T-helper 1 cell treated with Interleukin-12 subunit alpha and Interleukin-12 subunit beta and Interleukin-4 antibody, amounts not matched to agents 30 μg/mL and 1 μg/mL, for 36 hours (primary cell): Measurements from ENCODE around the gene HSPA1B.

Experiments
- H3K27ac Mint-ChIP-seq: one replicate; pipeline ENCODE4 v1.8.0; 2021; ENCODE audit warnings: mild to moderate bottlenecking, mixed read lengths
- H3K27me3 Mint-ChIP-seq: one replicate; pipeline ENCODE4 v1.8.0; 2021; ENCODE audit warnings: low read depth, mixed read lengths
- H3K36me3 Mint-ChIP-seq: one replicate; pipeline ENCODE4 v1.8.0; 2021; ENCODE audit warnings: low read depth, mixed read lengths
- H3K4me1 Mint-ChIP-seq: one replicate; pipeline ENCODE4 v1.8.0; 2021; ENCODE audit warnings: low read depth, mixed read lengths
- H3K4me3 Mint-ChIP-seq: one replicate; pipeline ENCODE4 v1.8.0; 2021; ENCODE audit warnings: mild to moderate bottlenecking, moderate library complexity, mixed read lengths
- H3K9me3 Mint-ChIP-seq: one replicate; pipeline ENCODE4 v1.8.0; 2021; ENCODE audit warnings: mixed read lengths

HSPA1B gene

DNA sequence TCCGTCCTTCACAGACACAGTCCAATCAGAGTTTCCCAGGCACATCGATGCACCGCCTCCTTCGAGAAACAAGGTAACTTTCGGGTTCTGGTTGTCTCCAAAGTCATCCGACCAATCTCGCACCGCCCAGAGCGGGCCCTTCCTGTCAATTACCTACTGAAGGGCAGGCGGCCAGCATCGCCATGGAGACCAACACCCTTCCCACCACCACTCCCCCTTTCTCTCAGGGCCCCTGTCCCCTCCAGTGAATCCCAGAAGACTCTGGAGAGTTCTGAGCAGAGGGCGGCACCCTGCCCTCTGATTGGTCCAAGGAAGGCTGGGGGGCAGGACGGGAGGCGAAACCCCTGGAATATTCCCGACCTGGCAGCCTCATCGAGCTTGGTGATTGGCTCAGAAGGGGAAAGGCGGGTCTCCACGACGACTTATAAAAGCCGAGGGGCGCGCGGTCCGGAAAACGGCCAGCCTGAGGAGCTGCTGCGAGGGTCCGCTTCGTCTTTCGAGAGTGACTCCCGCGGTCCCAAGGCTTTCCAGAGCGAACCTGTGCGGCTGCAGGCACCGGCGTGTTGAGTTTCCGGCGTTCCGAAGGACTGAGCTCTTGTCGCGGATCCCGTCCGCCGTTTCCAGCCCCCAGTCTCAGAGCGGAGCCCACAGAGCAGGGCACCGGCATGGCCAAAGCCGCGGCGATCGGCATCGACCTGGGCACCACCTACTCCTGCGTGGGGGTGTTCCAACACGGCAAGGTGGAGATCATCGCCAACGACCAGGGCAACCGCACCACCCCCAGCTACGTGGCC, at the start of gene HSPA1B:
TSS of gene HSPA1B (plus strand) at position 453 of the 794 bp plus-strand sequence. CDS start at position 666, 213 bp downstream.
- no peaks in the 10 kb centered on the region for H3K27me3 Mint-ChIP-seq
- peak within 1 kb of the TSS; percentile 86 for H3K4me3 Mint-ChIP-seq
- H3K9me3 Mint-ChIP-seq = no peaks in the 10 kb centered on the region
- peaks cover 4% of the 10 kb centered on the region for H3K36me3 Mint-ChIP-seq
- peaks cover 34% of the 10 kb centered on the region for H3K4me1 Mint-ChIP-seq
- peak within 1 kb of the TSS; percentile 96 for H3K27ac Mint-ChIP-seq

DNA sequence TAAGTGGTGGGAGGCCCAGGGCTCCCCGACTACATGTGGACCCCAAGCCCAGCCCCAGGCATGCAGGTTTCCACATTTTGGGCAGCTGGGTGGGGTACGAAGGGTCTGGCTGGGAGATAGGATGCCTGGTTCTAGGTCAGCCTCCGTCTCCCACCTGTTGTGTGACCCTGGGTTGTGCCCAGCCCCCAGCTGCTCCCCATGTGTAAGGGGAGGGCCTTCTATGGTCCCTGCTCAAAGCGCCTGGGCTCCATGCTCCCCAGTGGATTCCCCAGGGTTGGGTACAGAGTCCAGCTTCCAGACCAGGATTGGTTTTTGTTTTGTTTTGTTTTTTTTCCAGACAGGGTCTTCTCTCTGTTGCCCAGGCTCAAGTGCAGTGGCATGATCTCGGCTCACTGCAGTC, 49.3 kb upstream of the HSPA1B start:
- no peak overlapping the region for H3K27ac Mint-ChIP-seq

DNA sequence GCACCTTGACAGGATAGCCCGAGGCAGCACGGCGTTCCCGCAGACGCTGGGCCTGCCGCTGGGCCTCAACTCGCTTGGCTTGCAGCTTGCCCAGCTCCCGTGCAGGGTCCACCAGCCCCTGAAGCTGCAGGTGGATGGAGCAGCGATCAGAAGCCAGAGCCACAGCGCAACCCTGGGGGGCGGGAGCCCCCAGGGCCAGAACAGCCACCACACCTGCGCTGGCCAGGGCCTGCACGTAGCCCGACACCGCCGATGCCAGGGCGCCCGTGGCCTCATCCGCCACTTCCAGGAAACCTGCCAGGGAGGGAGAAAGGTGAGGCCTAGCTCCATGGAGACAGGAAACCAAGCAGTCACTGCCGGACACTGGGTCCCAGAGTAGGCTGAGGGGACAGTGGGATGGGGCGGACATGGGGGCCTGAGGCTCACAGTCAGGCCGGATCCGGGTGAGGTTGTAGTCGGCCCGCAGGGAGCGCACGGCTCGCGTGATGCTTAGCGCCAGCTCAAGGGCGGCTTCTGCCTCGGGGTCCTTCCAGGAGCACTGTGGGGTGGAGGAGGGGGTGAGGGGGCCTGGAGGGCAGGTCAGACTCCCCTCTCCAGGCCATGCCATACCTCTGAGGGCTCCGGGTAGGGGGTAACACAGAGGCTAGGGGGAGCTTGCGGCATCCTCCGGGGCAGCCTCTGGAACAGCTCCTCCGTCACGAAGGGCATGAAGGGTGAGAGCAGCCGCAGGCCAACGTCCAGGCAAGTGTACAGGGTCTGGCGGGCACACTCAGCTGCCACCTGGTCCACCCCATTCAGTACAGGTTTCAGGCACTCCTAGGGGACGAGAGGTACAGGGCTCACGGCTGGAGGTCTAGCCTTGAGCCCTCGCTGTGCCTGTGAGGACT, 48.3 kb upstream of the HSPA1B start:
- Mint-ChIP-seq H3K4me1 (peaks cover 17% of the 10 kb centered on the region), H3K36me3 (peaks cover 10% of the 10 kb centered on the region), H3K27ac (no peak overlapping the region)

More for the DNA sequence above, 49.3 kb upstream of the HSPA1B start:
- no peaks in the 10 kb centered on the region for H3K9me3 Mint-ChIP-seq
- peaks cover 17% of the 10 kb centered on the region for H3K4me1 Mint-ChIP-seq
- no peaks in the 10 kb centered on the region for H3K27me3 Mint-ChIP-seq
- no peak overlapping the region for H3K4me3 Mint-ChIP-seq
- peaks cover 7% of the 10 kb centered on the region for H3K36me3 Mint-ChIP-seq

DNA sequence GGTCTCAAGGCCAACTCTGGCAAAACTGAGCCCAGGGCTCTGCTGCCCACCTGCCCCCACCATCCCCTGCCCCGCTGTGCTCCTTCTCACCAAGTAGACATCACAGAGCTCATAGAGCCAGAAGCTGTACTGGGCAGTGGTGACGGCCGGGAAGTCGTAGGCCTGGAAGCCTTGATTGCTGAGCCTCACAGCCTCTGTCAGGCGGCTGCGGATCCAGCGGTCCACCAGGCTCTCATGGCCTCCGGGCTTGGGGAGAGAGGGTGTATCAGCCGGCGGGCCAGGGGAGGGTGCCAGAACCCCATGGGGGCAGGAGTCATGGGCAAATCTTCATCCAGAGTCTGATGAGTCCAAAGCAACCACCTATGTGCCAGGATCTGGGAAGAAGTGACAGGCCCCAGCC, 47.6 kb upstream of the HSPA1B start:
- peaks cover 17% of the 10 kb centered on the region for H3K4me1 Mint-ChIP-seq
- no peaks in the 10 kb centered on the region for H3K27me3 Mint-ChIP-seq
- no peak overlapping the region for H3K4me3 Mint-ChIP-seq
- no peak overlapping the region for H3K27ac Mint-ChIP-seq
- H3K9me3 Mint-ChIP-seq = no peaks in the 10 kb centered on the region
- peaks cover 16% of the 10 kb centered on the region for H3K36me3 Mint-ChIP-seq

More for the DNA sequence above, 48.3 kb upstream of the HSPA1B start:
- Mint-ChIP-seq H3K4me3 (no peak overlapping the region), H3K9me3 (no peaks in the 10 kb centered on the region), H3K27me3 (no peaks in the 10 kb centered on the region)

DNA sequence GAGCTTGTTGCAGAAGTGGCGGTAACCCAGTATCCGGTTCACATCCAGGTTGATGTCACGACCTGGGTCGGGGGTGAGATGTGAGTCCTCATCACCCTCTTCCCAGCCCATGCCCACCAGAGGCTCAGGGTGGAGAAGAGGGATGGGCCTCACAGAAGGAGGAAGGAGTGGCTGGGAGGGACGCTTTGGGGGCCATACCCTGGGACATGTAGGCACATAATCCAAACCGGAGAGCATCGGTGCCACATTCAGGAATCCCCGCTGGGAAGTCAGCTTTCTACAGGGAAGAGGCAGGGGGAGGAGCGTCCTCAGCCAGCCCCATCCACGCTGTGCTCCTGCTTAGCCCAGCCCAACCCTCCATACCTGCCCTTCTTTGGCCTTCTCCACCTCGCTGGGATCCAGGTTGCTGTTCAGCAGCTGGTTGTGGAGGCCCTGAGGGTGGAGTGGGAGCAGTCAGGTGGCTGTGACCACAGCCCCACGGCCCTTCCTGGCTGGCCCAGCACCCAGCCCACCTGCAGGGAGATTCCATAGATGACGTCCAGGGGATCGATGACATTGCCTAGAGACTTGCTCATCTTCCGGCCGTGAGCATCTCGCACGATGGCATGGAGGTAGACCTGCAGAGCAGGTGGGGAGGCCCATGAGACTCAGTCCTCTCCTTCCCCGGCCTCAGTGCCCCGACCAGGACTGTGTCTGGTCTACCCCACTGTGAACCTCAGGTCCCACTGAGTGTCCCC, 46.9 kb upstream of the HSPA1B start:
- H3K9me3 Mint-ChIP-seq = no peaks in the 10 kb centered on the region
- no peak overlapping the region for H3K27ac Mint-ChIP-seq
- peaks cover 13% of the 10 kb centered on the region for H3K4me1 Mint-ChIP-seq
- no peaks in the 10 kb centered on the region for H3K27me3 Mint-ChIP-seq
- H3K4me3 Mint-ChIP-seq = no peak overlapping the region
- peaks cover 16% of the 10 kb centered on the region for H3K36me3 Mint-ChIP-seq

GRCh38 chr6:31781244-31782125, 46.1 kb upstream of the HSPA1B start:
- Mint-ChIP-seq H3K27me3 (no peaks in the 10 kb centered on the region), H3K36me3 (peaks cover 18% of the 10 kb centered on the region), H3K4me3 (no peak overlapping the region), H3K27ac (no peak overlapping the region), H3K4me1 (peaks cover 9% of the 10 kb centered on the region), H3K9me3 (no peaks in the 10 kb centered on the region)

GRCh38 chr6:31782126-31782855, 45.2 kb upstream of the HSPA1B start:
- no peaks in the 10 kb centered on the region for H3K27me3 Mint-ChIP-seq
- peaks cover 18% of the 10 kb centered on the region for H3K36me3 Mint-ChIP-seq
- H3K27ac Mint-ChIP-seq = no peak overlapping the region
- no peaks in the 10 kb centered on the region for H3K9me3 Mint-ChIP-seq
- H3K4me1 Mint-ChIP-seq = peaks cover 3% of the 10 kb centered on the region
- no peak overlapping the region for H3K4me3 Mint-ChIP-seq

DNA sequence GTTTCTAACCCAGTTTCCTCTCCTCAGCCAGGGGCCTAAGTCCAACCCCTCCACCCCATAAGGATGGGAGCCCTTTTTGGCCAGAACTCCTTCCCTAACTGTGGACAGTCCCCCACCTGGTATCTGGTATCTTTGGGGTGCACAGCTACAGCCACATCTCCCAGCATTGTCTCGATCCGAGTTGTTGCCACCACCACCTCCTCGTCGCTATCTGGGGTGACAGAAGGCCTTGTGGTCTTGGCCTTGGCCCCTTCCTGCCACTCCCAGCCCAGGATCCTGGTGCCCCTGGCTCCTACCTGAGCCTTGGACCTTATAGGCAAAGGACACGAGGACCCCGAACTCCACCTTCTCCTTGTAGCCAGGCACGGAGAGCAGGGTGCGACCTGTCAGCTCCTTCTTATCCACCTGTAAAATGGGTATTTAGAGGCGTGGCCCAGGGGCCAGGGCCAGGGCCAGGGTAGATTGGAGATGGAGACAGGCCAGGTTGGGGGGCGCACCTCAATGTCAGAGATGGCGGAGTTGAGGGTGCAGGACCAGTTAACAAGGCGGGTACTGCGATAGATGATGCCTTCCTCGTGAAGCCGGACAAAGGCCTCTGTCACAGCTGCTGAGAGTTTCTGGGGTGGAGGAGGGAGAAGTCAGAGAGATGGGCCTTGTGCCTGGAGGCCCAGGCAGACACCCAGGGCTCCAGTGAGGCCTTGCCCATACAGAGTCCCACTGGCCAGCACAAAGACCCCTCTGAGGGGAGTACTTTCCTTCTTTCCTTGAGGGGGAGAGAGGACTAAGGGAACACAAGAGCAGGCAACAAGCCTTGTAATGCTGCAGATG, 43.2 kb upstream of the HSPA1B start:
- Mint-ChIP-seq H3K36me3 (peaks cover 21% of the 10 kb centered on the region), H3K4me3 (no peak overlapping the region)

GRCh38 chr6:31785475-31785874, 42.1 kb upstream of the HSPA1B start:
- Mint-ChIP-seq H3K4me3 (no peak overlapping the region), H3K36me3 (peaks cover 24% of the 10 kb centered on the region)

More for the DNA sequence above, 43.2 kb upstream of the HSPA1B start:
- Mint-ChIP-seq H3K27ac (no peak overlapping the region), H3K9me3 (no peaks in the 10 kb centered on the region), H3K4me1 (no peaks in the 10 kb centered on the region), H3K27me3 (no peaks in the 10 kb centered on the region)

GRCh38 chr6:31791324-31792089, 36.0 kb upstream of the HSPA1B start:
- Mint-ChIP-seq H3K27ac (peak overlapping the region; percentile 37), H3K4me1 (peaks cover 18% of the 10 kb centered on the region), H3K27me3 (no peaks in the 10 kb centered on the region), H3K4me3 (no peak overlapping the region), H3K9me3 (no peaks in the 10 kb centered on the region), H3K36me3 (peaks cover 22% of the 10 kb centered on the region)

More at GRCh38 chr6:31785475-31785874, 42.1 kb upstream of the HSPA1B start:
- no peak overlapping the region for H3K27ac Mint-ChIP-seq
- no peaks in the 10 kb centered on the region for H3K27me3 Mint-ChIP-seq
- H3K4me1 Mint-ChIP-seq = peaks cover under 1% of the 10 kb centered on the region
- H3K9me3 Mint-ChIP-seq = no peaks in the 10 kb centered on the region

DNA sequence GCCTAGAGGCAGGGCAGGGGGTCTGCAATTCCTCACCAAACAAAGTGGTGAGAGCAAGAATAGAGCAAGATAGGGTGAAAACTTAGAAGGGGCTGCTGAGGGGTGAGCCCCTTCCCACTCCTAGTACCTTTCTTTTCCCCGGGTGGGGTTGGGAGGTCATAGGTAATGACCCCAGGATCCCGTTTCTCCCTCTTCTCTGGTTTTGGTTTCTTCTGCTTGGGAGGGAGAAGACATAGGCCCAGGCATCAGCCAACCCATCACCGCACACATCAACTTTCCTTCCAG, 35.5 kb upstream of the HSPA1B start:
- Mint-ChIP-seq H3K9me3 (no peaks in the 10 kb centered on the region), H3K27ac (no peak overlapping the region), H3K4me1 (peaks cover 20% of the 10 kb centered on the region), H3K36me3 (peaks cover 24% of the 10 kb centered on the region), H3K4me3 (no peak overlapping the region), H3K27me3 (no peaks in the 10 kb centered on the region)

GRCh38 chr6:31792761-31793171, 34.8 kb upstream of the HSPA1B start:
- H3K36me3 Mint-ChIP-seq = peaks cover 24% of the 10 kb centered on the region
- no peaks in the 10 kb centered on the region for H3K9me3 Mint-ChIP-seq
- no peaks in the 10 kb centered on the region for H3K27me3 Mint-ChIP-seq
- no peak overlapping the region for H3K4me3 Mint-ChIP-seq
- peaks cover 28% of the 10 kb centered on the region for H3K4me1 Mint-ChIP-seq
- no peak overlapping the region for H3K27ac Mint-ChIP-seq
